WTC11 (cell line): ENCODE data around the gene FOXG1. TPM values are rescaled to one million over a fixed set of nuclear protein-coding genes. Genes with fewer than 3 reads are reported as not detected.
A peak's percentile ranks its signal among the peaks of the same experiment; 100 is the strongest.

Experiments
- ATAC-seq: fragments of 200-7000 bp; cut with Tn5 transposase; 2 replicates; pipeline ENCODE4 v1.10.0; 2021; ENCODE audit warnings: mild to moderate bottlenecking, moderate library complexity
- CTCF ChIA-PET: fragments of 300-600 bp; sonication (Branson Sonifier 250); formaldehyde crosslinking; loops from one replicate; lab custom pipeline; 2021; ENCODE audit warnings: antibody characterized with exemption; lab: Charles Lee
- POLR2A ChIA-PET: fragments of 350-600 bp; sonication (Branson Sonifier 250); formaldehyde crosslinking; loops from one replicate; lab custom pipeline; 2021; ENCODE audit warnings: antibody characterized with exemption; lab: Charles Lee
- DNase-seq: peaks from one replicate; pipeline ENCODE4 v3.0.0; 2021; ENCODE audit warnings: low spot score
- H3K27ac Mint-ChIP-seq: 2 replicates; pipeline ENCODE4 v1.8.0; 2021; ENCODE audit warnings: mixed read lengths
- H3K27me3 Mint-ChIP-seq: 2 replicates; pipeline ENCODE4 v1.8.0; 2021; ENCODE audit warnings: low read depth, mild to moderate bottlenecking, moderate library complexity, mixed read lengths
- H3K36me3 Mint-ChIP-seq: 2 replicates; pipeline ENCODE4 v1.8.0; 2021; ENCODE audit warnings: mixed read lengths
- H3K4me1 Mint-ChIP-seq: 2 replicates; pipeline ENCODE4 v1.8.0; 2022; ENCODE audit warnings: mixed read lengths
- H3K4me3 Mint-ChIP-seq: 2 replicates; pipeline ENCODE4 v1.8.0; 2021; ENCODE audit warnings: mild to moderate bottlenecking, moderate library complexity, mixed read lengths
- H3K9me3 Mint-ChIP-seq: 2 replicates; pipeline ENCODE4 v1.8.0; 2021; ENCODE audit warnings: mixed read lengths
- FOXJ3 ChIP-seq: sonication (generic); formaldehyde crosslinking; IDR thresholded peaks from 2 replicates; pipeline ENCODE4 v1.9.0; 2021; ENCODE audit warnings: missing genetic modification reagents, mild to moderate bottlenecking, borderline replicate concordance
- FOXK1 ChIP-seq: sonication (generic); formaldehyde crosslinking; IDR thresholded peaks from 2 replicates; pipeline ENCODE4 v1.8.0; 2022; ENCODE audit warnings: mild to moderate bottlenecking, moderate library complexity, missing genetic modification reagents
- GABPB1 ChIP-seq: sonication (generic); formaldehyde crosslinking; IDR thresholded peaks from 2 replicates; pipeline ENCODE4 v1.8.1; 2023; ENCODE audit warnings: mild to moderate bottlenecking, missing genetic modification reagents
- GRHL2 ChIP-seq: fragments of 250-450 bp; sonication (Bioruptor Pico); IDR thresholded peaks from 2 replicates; pipeline ENCODE4 v1.8.0; 2022; ENCODE audit warnings: mild to moderate bottlenecking, moderate library complexity; ENCODE audit not compliant: insufficient replicate concordance, severe bottlenecking
- JUN ChIP-seq: sonication (generic); formaldehyde crosslinking; IDR thresholded peaks from 2 replicates; pipeline ENCODE4 v1.8.0; 2023; ENCODE audit warnings: mild to moderate bottlenecking, missing genetic modification reagents
- KAT7 ChIP-seq: sonication (generic); formaldehyde crosslinking; IDR thresholded peaks from 2 replicates; pipeline ENCODE4 v1.8.1; 2023; ENCODE audit warnings: missing genetic modification reagents, mild to moderate bottlenecking, borderline replicate concordance
- TCF7 ChIP-seq: sonication (generic); formaldehyde crosslinking; IDR thresholded peaks from 2 replicates; pipeline ENCODE4 v1.8.0; 2022; ENCODE audit warnings: mild to moderate bottlenecking, low read depth, missing genetic modification reagents, moderate library complexity
- ZNF423 ChIP-seq: fragments of 250-450 bp; sonication (Bioruptor Pico); IDR thresholded peaks from 2 replicates; pipeline ENCODE4 v2.1.2; 2022; ENCODE audit warnings: mild to moderate bottlenecking, moderate library complexity
- total RNA-seq: library from RNA; stranded (reverse); gene quantifications from 3 replicates; pipeline ENCODE4 v1.2.3, GENCODE V29; 2021
- TF ChIP-seq, protein P1 (sequence below): fragments of 250-450 bp; sonication (Bioruptor Pico); IDR thresholded peaks from 2 replicates; pipeline ENCODE4 v1.9.0; 2021; ENCODE audit warnings: moderate library complexity, mild to moderate bottlenecking, inconsistent platforms, borderline replicate concordance
- TF ChIP-seq, protein P2 (sequence below): sonication (generic); formaldehyde crosslinking; IDR thresholded peaks from 2 replicates; pipeline ENCODE4 v1.8.1; 2023; ENCODE audit warnings: mild to moderate bottlenecking, missing genetic modification reagents
- TF ChIP-seq, protein P3 (sequence below): sonication (generic); formaldehyde crosslinking; IDR thresholded peaks from 2 replicates; pipeline ENCODE4 v1.8.1; 2023; ENCODE audit warnings: mild to moderate bottlenecking, missing genetic modification reagents, moderate library complexity
- TF ChIP-seq, protein P4 (sequence below): fragments of 250-450 bp; sonication (Bioruptor Pico); IDR thresholded peaks from 2 replicates; pipeline ENCODE4 v1.8.0; 2021; ENCODE audit warnings: mild to moderate bottlenecking
- TF ChIP-seq, protein P5 (sequence below): fragments of 250-450 bp; sonication (Bioruptor Pico); IDR thresholded peaks from 2 replicates; pipeline ENCODE4 v1.9.0; 2021; ENCODE audit warnings: mild to moderate bottlenecking, borderline replicate concordance
- TF ChIP-seq, protein P6 (sequence below): sonication (generic); formaldehyde crosslinking; IDR thresholded peaks from 2 replicates; pipeline ENCODE4 v1.8.0; 2023; ENCODE audit warnings: missing genetic modification reagents
- TF ChIP-seq, protein P7 (sequence below): sonication (generic); formaldehyde crosslinking; IDR thresholded peaks from 2 replicates; pipeline ENCODE4 v1.8.1; 2023; ENCODE audit warnings: mild to moderate bottlenecking, missing genetic modification reagents
- TF ChIP-seq, protein P8 (sequence below): sonication (generic); formaldehyde crosslinking; IDR thresholded peaks from 2 replicates; pipeline ENCODE4 v1.8.0; 2022; ENCODE audit warnings: mild to moderate bottlenecking, missing genetic modification reagents

Gene FOXG1
- total RNA-seq, 1 experiment from 2014 or later, result 0.09 TPM

DNA sequence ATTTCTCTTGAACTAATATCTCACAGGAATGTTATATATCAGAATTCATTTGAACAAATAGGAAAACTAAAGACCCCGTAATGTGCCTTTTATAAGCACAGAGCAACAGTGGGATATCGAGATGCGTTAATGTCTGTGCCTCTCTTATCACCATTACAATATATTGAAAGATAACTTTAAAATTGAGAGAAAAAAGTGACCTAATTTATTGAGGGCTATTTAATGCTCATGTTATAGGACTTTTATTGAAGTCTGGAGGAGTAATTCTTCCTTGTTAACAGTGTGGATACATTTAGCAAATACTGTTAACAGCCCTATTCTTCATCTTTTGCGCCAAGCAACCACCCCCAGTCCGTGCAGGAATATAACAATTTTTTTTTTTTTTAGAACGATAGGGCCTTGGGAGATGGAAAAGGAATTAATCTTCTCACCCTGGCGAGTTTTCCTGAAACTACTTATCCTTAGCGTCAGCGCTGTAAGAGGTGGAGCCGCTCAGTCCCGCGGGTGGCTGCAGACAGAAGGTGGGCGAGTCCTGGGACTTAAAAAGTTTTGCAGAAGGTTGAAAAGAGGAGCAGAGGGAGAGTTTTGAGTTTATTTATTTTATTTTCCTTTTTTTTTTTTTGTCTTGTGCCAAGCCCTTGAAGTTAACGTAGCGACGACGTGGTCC, 11.0 kb downstream of the FOXG1 start (continued):
- TF ChIP-seq TCF7 (CRISPR knock-in tag) (no peak), ZNF423 (no peak), GABPB1 (no peak), JUN (CRISPR knock-in tag) (no peak), FOXJ3 (no peak)
- TF ChIP-seq, protein P1, sequence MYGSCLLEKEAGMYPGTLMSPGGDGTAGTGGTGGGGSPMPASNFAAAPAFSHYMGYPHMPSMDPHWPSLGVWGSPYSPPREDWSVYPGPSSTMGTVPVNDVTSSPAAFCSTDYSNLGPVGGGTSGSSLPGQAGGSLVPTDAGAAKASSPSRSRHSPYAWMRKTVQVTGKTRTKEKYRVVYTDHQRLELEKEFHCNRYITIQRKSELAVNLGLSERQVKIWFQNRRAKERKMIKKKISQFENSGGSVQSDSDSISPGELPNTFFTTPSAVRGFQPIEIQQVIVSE (CRISPR knock-in tag), result no peak
- TF ChIP-seq, protein P2, sequence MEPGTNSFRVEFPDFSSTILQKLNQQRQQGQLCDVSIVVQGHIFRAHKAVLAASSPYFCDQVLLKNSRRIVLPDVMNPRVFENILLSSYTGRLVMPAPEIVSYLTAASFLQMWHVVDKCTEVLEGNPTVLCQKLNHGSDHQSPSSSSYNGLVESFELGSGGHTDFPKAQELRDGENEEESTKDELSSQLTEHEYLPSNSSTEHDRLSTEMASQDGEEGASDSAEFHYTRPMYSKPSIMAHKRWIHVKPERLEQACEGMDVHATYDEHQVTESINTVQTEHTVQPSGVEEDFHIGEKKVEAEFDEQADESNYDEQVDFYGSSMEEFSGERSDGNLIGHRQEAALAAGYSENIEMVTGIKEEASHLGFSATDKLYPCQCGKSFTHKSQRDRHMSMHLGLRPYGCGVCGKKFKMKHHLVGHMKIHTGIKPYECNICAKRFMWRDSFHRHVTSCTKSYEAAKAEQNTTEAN, result no peak

DNA sequence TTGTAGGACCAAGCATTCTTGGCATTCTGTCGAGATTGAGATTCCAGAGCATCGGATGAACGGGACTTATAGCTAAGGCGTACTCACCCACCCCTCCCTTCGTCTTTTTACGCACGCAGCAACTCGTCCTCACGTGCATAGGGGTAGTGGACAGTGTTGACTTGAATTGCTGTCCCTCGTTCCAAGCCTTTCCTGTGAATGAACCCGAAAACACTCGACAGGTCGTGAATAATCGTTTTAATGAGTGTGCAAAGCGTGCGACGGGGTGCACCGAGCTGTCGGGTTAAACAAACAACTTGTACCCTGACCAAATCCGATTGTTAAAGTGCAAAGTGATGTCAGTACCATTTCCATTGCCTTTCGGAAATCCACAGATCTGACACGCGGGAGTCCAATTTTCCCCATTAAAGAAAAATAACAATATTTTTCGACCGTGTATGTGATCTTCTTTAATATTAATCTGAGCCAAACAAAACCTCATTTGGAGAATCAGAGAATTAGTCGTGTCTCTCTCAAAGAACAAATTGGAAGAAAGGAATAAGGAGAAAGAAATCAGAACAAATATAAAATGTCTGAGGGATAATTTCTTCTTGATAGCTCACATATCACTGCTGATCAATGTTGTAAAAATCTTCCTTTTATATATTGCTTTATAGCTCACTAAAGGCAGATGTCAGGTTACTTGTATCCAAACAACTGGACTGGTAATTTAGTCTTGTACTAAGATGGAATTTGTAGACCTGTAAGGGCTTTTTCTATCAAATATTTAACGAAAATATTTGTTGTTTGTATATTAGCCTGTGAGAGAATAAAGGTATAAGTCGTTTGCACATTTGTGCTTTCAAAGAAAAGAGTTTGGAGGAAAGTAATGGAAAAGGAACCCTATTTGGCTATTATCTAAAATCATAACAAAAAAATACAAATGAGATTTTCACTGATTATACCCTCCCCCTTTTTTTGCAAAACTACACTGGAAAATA, 11.8 kb downstream of the FOXG1 start:
- Mint-ChIP-seq H3K27me3 (peaks cover 100% of the 10 kb centered on the region), H3K9me3 (no peaks in the 10 kb centered on the region), H3K4me1 (peaks cover 46% of the 10 kb centered on the region), H3K4me3 (peak overlapping the region; percentile 43), H3K27ac (no peak overlapping the region), H3K36me3 (no peaks in the 10 kb centered on the region)
- ChIA-PET CTCF (interaction anchor here (1.0 to 1.1 kb wide), 2 partner anchors 22 to 27 kb away, joined by 4 to 7 read pairs; no protein-coding TSS in a partner anchor), POLR2A (interaction anchor here (0.7 kb wide), 1 partner anchor 883 kb away, joined by 5 read pairs; no protein-coding TSS in a partner anchor)
- no peak; the same call in 1 of the 2 replicates for ATAC-seq
- TF ChIP-seq, protein P3, sequence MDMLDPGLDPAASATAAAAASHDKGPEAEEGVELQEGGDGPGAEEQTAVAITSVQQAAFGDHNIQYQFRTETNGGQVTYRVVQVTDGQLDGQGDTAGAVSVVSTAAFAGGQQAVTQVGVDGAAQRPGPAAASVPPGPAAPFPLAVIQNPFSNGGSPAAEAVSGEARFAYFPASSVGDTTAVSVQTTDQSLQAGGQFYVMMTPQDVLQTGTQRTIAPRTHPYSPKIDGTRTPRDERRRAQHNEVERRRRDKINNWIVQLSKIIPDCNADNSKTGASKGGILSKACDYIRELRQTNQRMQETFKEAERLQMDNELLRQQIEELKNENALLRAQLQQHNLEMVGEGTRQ (CRISPR knock-in tag), result no peak
- TF ChIP-seq FOXK1 (no peak), GRHL2 (CRISPR knock-in tag) (no peak), KAT7 (CRISPR knock-in tag) (no peak)
- TF ChIP-seq, protein P4, sequence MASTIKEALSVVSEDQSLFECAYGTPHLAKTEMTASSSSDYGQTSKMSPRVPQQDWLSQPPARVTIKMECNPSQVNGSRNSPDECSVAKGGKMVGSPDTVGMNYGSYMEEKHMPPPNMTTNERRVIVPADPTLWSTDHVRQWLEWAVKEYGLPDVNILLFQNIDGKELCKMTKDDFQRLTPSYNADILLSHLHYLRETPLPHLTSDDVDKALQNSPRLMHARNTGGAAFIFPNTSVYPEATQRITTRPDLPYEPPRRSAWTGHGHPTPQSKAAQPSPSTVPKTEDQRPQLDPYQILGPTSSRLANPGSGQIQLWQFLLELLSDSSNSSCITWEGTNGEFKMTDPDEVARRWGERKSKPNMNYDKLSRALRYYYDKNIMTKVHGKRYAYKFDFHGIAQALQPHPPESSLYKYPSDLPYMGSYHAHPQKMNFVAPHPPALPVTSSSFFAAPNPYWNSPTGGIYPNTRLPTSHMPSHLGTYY (CRISPR knock-in tag), result no peak
- TF ChIP-seq, protein P5, sequence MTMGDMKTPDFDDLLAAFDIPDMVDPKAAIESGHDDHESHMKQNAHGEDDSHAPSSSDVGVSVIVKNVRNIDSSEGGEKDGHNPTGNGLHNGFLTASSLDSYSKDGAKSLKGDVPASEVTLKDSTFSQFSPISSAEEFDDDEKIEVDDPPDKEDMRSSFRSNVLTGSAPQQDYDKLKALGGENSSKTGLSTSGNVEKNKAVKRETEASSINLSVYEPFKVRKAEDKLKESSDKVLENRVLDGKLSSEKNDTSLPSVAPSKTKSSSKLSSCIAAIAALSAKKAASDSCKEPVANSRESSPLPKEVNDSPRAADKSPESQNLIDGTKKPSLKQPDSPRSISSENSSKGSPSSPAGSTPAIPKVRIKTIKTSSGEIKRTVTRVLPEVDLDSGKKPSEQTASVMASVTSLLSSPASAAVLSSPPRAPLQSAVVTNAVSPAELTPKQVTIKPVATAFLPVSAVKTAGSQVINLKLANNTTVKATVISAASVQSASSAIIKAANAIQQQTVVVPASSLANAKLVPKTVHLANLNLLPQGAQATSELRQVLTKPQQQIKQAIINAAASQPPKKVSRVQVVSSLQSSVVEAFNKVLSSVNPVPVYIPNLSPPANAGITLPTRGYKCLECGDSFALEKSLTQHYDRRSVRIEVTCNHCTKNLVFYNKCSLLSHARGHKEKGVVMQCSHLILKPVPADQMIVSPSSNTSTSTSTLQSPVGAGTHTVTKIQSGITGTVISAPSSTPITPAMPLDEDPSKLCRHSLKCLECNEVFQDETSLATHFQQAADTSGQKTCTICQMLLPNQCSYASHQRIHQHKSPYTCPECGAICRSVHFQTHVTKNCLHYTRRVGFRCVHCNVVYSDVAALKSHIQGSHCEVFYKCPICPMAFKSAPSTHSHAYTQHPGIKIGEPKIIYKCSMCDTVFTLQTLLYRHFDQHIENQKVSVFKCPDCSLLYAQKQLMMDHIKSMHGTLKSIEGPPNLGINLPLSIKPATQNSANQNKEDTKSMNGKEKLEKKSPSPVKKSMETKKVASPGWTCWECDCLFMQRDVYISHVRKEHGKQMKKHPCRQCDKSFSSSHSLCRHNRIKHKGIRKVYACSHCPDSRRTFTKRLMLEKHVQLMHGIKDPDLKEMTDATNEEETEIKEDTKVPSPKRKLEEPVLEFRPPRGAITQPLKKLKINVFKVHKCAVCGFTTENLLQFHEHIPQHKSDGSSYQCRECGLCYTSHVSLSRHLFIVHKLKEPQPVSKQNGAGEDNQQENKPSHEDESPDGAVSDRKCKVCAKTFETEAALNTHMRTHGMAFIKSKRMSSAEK (CRISPR knock-in tag), result no peak
- TF ChIP-seq, protein P6, sequence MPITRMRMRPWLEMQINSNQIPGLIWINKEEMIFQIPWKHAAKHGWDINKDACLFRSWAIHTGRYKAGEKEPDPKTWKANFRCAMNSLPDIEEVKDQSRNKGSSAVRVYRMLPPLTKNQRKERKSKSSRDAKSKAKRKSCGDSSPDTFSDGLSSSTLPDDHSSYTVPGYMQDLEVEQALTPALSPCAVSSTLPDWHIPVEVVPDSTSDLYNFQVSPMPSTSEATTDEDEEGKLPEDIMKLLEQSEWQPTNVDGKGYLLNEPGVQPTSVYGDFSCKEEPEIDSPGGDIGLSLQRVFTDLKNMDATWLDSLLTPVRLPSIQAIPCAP, result no peak
- TF ChIP-seq, protein P1 (CRISPR knock-in tag), result no peak
- TF ChIP-seq, protein P7, sequence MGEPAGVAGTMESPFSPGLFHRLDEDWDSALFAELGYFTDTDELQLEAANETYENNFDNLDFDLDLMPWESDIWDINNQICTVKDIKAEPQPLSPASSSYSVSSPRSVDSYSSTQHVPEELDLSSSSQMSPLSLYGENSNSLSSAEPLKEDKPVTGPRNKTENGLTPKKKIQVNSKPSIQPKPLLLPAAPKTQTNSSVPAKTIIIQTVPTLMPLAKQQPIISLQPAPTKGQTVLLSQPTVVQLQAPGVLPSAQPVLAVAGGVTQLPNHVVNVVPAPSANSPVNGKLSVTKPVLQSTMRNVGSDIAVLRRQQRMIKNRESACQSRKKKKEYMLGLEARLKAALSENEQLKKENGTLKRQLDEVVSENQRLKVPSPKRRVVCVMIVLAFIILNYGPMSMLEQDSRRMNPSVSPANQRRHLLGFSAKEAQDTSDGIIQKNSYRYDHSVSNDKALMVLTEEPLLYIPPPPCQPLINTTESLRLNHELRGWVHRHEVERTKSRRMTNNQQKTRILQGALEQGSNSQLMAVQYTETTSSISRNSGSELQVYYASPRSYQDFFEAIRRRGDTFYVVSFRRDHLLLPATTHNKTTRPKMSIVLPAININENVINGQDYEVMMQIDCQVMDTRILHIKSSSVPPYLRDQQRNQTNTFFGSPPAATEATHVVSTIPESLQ (CRISPR knock-in tag), result no peak
- TF ChIP-seq, protein P8, sequence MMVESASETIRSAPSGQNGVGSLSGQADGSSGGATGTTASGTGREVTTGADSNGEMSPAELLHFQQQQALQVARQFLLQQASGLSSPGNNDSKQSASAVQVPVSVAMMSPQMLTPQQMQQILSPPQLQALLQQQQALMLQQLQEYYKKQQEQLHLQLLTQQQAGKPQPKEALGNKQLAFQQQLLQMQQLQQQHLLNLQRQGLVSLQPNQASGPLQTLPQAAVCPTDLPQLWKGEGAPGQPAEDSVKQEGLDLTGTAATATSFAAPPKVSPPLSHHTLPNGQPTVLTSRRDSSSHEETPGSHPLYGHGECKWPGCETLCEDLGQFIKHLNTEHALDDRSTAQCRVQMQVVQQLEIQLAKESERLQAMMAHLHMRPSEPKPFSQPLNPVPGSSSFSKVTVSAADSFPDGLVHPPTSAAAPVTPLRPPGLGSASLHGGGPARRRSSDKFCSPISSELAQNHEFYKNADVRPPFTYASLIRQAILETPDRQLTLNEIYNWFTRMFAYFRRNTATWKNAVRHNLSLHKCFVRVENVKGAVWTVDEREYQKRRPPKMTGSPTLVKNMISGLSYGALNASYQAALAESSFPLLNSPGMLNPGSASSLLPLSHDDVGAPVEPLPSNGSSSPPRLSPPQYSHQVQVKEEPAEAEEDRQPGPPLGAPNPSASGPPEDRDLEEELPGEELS (CRISPR knock-in tag), result no peak
- no peak for DNase-seq
